GM18858 (cell line): ENCODE data around the gene KRTAP17-1.

Experiments
- ATAC-seq: cut with Tn5 transposase; IDR thresholded peaks from one replicate; pipeline ENCODE4 v1.9.1; 2021; ENCODE audit not compliant: unreplicated experiment

KRTAP17-1 gene

GRCh38 chr17:41333098-41333497 is 17.6 kb upstream of the KRTAP17-1 start:
- ATAC-seq: no peak

GRCh38 chr17:41332239-41332638 is 16.7 kb upstream of the KRTAP17-1 start:
- no peak for ATAC-seq

DNA sequence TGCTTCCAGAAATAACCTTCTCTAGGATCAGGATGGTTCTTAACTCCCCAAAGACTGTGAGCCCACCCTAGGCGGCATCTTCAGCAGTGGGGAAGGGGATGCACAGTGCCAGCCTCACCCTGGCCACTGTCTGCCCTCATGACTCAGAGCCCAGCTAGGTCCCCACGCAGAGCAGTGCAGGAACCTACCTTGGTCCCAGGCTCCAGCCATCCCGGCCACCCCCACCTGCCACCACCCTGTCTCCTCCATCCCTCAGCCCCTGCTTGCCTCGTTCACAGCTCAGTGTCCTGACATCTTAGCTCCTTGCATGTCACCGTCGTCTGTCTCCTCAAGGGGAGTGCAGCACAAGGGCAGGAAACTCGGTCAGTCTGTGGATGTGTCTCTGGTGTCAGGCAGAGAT is 16.1 kb upstream of the KRTAP17-1 start:
- ATAC-seq: no peak

- no peak for ATAC-seq
Observed at GRCh38 chr17:41329279-41329948, 13.9 kb upstream of the KRTAP17-1 start.

GRCh38 chr17:41328207-41328606 is 12.7 kb upstream of the KRTAP17-1 start:
- ATAC-seq: no peak

DNA sequence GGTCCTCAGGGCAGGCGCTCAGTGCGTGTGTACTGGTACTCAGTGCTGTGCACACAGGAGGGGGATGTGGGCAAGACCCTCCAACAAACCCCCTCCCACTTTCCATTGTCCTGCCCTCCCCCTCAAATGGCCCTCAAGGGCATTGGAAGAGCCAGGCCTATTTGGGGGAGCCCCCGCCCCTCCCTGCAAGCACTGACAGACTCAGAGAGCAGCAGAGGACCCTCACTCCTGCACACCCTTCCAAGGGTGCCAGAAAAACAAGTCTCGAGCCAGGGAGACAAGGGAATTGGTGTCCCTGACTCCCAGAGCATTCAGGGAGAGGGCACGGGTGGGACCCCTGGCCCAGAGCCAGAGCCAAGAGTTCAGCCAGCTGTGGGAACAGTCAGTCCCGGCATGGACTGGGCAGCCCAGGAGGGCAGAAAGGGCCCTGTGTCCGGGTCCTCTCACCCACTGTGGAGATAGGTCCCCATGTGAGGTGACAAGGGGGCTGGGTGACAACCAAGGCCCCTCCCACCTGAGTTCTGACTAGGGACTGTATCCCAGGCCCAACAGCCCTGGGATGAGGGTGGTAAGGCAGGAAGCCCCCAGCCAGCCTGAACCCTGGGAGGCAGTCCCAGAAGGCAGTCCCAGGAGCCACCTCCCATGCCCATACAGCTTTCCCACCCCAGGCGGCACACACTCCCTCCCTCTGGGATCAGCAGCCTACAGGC is 12.1 kb upstream of the KRTAP17-1 start:
- ATAC-seq: no peak

DNA sequence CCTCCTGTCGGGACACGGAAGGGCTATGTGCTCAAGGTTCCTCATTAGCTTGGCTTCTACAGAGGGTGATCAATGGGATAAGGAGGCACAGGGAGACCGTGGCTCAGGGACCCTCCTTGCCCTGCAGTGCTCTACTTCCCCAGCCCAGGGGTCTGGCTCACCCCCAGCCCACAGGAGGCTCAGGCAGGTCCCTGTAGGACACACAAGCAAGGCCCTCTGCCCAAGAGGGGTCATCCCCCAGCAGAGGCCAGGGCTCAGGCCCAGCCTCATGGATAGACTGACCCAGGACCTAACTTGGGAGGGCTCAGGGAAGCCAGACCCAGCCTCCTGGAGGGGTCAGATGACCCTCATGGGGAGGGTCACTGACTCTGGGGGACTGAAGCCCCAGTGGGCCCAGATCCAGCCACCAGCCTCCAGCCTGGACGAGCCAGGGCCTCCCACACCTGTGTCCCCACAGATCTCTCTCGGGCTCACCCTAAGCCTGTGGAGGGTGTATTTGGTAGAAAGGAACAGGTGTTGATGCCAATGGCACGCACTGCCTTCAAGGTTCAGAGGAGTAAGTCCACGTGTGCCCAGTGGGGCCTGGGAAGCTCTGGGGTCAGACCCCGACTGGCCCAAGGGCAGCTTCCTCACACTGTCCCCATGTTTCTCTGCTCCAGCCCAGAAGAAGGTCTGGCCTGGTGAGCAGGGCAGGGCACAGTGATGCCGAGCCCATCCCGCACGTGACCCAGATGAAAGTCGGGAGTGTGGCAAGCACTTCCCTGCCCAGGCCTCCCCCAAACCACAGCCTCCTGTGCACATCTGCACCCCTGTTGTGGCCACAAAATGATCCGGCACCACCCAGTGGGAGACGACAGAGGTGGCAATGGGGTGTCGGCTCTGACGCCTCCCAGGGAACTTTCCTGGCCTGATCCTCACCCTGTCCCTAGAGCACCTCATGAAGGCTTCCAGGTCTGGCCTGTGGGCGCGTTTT is 10.9 kb upstream of the KRTAP17-1 start:
- no peak for ATAC-seq

DNA sequence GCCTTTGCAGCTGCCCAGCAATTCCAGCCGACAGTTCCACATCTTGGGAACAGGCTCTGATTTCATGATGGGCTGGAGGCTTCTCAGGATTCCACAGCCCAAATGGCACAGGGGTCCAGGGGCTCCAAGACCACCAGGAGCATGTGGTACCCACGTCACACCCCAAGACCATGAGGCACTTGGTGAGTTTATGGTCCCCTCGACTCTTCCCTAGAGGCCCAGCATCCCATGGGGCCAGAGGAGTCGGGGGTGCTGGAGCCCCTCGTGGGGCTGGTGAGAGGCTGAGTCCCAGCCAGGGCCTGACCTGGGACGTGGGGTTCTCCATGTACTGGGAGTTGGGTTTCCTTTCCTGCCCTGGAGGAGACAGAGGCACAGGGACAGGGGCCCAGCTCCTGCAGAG is 10.1 kb upstream of the KRTAP17-1 start:
- no peak for ATAC-seq

- no peak for ATAC-seq
Observed at GRCh38 chr17:41325126-41325525, 9.6 kb upstream of the KRTAP17-1 start.

- ATAC-seq: no peak
Observed at GRCh38 chr17:41324180-41325075, 8.9 kb upstream of the KRTAP17-1 start.

DNA sequence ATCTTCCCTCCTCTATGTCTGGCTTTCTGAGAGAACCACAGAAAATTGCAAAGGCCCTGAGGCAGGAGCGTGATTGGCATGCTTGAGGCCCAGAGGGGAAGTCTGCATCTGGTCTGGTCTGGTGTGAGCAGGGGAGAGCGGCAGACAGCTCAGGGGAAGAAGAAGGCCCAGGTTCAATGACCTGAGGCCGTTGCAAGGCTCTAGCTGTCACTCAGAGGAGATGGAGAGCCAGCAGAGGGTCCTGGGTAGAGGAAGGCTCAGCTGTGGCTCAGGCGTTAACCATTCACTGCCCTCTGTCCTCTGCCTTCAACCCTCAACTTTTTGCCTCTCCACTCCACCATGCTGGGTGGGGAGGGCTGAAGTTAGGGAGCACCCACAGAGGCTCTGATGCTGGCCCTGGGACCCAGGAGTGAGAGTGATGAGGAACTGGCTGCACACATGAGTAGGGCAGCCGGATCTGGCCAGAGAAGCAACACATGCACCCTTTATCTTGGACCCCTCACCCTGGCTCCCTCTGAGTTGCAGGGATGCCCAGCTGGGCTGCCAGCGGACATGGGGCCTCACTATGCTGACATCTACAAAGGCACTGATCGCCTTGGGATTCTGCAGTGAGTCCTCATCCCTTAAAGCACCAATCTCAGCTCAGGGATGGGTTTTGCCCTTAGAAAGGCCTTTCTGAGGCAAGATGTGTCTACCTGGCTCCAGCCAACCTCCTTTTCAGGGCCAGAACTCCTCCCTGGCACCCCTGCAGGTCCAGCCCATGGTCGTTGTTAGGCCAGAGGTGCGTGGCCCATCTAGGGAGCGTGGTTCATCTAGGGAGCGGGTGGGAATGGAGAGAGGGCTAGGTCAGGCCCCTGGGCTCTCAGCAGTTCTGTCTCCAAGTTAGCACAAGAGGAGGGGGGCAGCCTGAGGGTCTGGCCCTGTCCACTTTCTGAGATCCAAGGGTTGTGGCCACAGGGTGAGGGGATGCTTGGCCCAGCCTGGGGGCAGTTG is 7.7 kb upstream of the KRTAP17-1 start:
- ATAC-seq: no peak

GRCh38 chr17:41322094-41322902 is 6.8 kb upstream of the KRTAP17-1 start:
- ATAC-seq: no peak

DNA sequence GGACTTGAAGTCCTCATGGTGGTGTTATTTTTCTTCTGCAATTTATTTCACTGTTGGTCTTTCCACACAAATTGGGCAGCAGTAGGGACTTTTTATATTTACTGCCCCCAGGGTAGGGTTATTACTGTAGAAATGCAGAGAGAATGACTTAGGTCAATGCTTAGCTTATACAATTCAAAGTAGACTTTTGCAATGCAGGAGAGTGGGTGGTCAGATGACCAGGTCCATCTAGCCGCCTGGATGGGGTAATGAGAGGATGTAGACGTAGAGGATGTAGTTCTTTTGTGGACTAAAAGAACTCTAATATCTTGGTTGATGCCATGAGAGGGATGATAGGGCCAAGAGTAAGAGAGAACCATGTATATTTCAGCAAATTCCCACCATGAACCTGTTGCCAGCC is 2.7 kb upstream of the KRTAP17-1 start:
- ATAC-seq: no peak

GRCh38 chr17:41315814-41316445 is 420 bp upstream of the KRTAP17-1 start:
- ATAC-seq: no peak

GRCh38 chr17:41311111-41311510 is 4.4 kb downstream of the KRTAP17-1 start:
- no peak for ATAC-seq

DNA sequence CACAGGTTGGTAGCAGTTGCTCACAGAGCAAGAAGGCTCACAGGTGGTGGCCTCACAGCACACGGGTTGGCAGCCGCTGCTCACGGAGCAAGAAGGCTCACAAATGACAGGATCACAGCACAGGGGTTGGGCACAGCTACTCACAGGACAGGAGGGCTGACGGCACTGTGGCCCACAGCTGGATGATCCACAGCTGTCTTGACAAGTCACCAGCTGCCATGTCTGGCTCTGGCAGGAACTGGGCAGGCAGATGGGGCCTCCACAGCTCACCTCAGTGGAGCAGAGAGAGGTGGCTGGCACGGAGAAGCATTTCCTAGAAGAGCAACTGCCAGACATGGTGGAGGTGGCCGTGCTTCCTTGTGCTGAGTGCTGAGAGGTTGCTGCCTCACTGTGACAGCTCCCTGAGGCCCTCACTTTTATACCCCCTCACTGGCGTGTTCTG is 6.6 kb downstream of the KRTAP17-1 start, which contains the start of gene KRTAP16-1:
TSS of gene KRTAP16-1 (minus strand) at position 392 of the 442 bp plus-strand sequence. CDS start at position 336, 56 bp downstream.
- ATAC-seq: no peak

- ATAC-seq: no peak
Observed at GRCh38 chr17:41308251-41308917, 7.1 kb downstream of the KRTAP17-1 start.
